Loucy (cell line): ENCODE data around the gene AKAP13.

ENCODE experiments used
- H2AFZ ChIP-seq: fragments of 200-600 bp; sonication (generic); 2 replicates; pipeline ENCODE4 v1.6.0; 2016; ENCODE audit warnings: antibody characterized with exemption, mild to moderate bottlenecking, low read length, moderate library complexity
- H3F3A ChIP-seq: fragments of 200-600 bp; 2 replicates; pipeline ENCODE4 v1.6.0; 2016; ENCODE audit warnings: antibody characterized with exemption, low read depth, mild to moderate bottlenecking
- H3K27me3 ChIP-seq: fragments of 200-600 bp; sonication (generic); 2 replicates; pipeline ENCODE4 v1.6.1; 2014; ENCODE audit warnings: low read length, mild to moderate bottlenecking; ENCODE audit not compliant: insufficient read depth, poor library complexity, severe bottlenecking
- H3K36me3 ChIP-seq: fragments of 200-600 bp; sonication (generic); 2 replicates; pipeline ENCODE4 v1.6.1; 2016; ENCODE audit warnings: low read length; ENCODE audit not compliant: insufficient read depth
- H3K4me1 ChIP-seq: fragments of 200-600 bp; sonication (generic); 2 replicates; pipeline ENCODE4 v1.5.1; 2014; ENCODE audit warnings: low read length, mild to moderate bottlenecking; ENCODE audit not compliant: insufficient read depth, poor library complexity, severe bottlenecking
- H3K4me2 ChIP-seq: fragments of 200-600 bp; sonication (generic); 2 replicates; pipeline ENCODE4 v1.6.0; 2014; ENCODE audit warnings: antibody characterized with exemption, low read length, low read depth, mild to moderate bottlenecking; ENCODE audit not compliant: poor library complexity, severe bottlenecking
- H3K4me3 ChIP-seq: fragments of 200-600 bp; sonication (generic); 2 replicates; pipeline ENCODE4 v1.5.1; 2014; ENCODE audit warnings: low read length, mild to moderate bottlenecking, mixed read lengths; ENCODE audit not compliant: poor library complexity, severe bottlenecking
- H3K79me2 ChIP-seq: fragments of 200-600 bp; sonication (generic); 2 replicates; pipeline ENCODE4 v1.6.1; 2014; ENCODE audit warnings: low read length; ENCODE audit not compliant: insufficient read depth
- H3K9ac ChIP-seq: fragments of 200-600 bp; sonication (generic); 2 replicates; pipeline ENCODE4 v1.6.0; 2014; ENCODE audit warnings: mild to moderate bottlenecking, low read depth, low read length, moderate library complexity; ENCODE audit not compliant: poor library complexity, severe bottlenecking
- H3K9me2 ChIP-seq: fragments of 200-600 bp; sonication (generic); replicated peaks from 2 replicates; pipeline ENCODE4 v1.6.1; 2016; ENCODE audit warnings: low read depth, low read length, mixed read lengths
- H3K9me3 ChIP-seq: fragments of 200-600 bp; sonication (generic); 2 replicates; pipeline ENCODE4 v1.6.1; 2014; ENCODE audit warnings: mild to moderate bottlenecking, antibody characterized with exemption, low read length, low read depth; ENCODE audit not compliant: insufficient read depth
- H4K20me1 ChIP-seq: fragments of 200-600 bp; sonication (generic); 2 replicates; pipeline ENCODE4 v1.6.0; 2014; ENCODE audit warnings: antibody characterized with exemption, low read length, mild to moderate bottlenecking; ENCODE audit not compliant: insufficient read depth, poor library complexity, severe bottlenecking
- EZH2phosphoT487 ChIP-seq: fragments of 200-600 bp; IDR thresholded peaks from 2 replicates; pipeline ENCODE4 v1.6.1; 2018; ENCODE audit warnings: antibody characterized with exemption, mild to moderate bottlenecking, moderate library complexity, borderline replicate concordance
- TF ChIP-seq, protein P1 (sequence below): fragments of 200-600 bp; sonication (generic); conservative IDR thresholded peaks from 2 replicates; pipeline ENCODE4 v1.5.1; 2014; ENCODE audit warnings: mild to moderate bottlenecking, antibody characterized with exemption, low read length

The AKAP13 gene

DNA sequence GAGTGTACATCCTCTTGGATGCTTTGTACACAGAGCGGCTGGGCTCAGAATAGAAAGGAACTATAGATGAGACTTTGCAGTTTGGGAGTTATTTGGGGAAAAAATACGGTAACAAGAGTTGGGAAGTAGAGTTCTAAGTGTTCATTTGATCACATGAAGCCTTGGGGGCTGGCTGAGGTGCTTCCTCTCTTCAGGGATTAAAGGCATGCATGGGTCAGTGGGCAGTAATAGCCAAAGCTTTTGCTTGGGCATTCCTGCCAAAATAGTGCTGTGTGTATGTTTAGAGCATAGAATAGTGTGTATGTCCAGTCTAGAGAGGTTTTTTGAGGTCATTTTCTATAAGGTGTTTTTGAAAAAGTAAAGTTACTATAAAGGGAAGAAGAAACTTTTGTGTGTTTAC, 12.8 kb downstream of the AKAP13 start:
- Histone ChIP-seq H3K9ac (no peak overlapping the region), H4K20me1 (no peaks in the 10 kb centered on the region), H3K9me3 (no peaks in the 10 kb centered on the region), H3K4me3 (no peak overlapping the region), H2AFZ (no peak overlapping the region), H3K36me3 (no peaks in the 10 kb centered on the region), H3K4me2 (no peak overlapping the region), H3K4me1 (peaks cover 9% of the 10 kb centered on the region), H3K9me2 (no peaks in the 10 kb centered on the region), H3K79me2 (peaks cover 60% of the 10 kb centered on the region), H3F3A (no peaks in the 10 kb centered on the region), H3K27me3 (no peaks in the 10 kb centered on the region)
- TF ChIP-seq, protein P1, sequence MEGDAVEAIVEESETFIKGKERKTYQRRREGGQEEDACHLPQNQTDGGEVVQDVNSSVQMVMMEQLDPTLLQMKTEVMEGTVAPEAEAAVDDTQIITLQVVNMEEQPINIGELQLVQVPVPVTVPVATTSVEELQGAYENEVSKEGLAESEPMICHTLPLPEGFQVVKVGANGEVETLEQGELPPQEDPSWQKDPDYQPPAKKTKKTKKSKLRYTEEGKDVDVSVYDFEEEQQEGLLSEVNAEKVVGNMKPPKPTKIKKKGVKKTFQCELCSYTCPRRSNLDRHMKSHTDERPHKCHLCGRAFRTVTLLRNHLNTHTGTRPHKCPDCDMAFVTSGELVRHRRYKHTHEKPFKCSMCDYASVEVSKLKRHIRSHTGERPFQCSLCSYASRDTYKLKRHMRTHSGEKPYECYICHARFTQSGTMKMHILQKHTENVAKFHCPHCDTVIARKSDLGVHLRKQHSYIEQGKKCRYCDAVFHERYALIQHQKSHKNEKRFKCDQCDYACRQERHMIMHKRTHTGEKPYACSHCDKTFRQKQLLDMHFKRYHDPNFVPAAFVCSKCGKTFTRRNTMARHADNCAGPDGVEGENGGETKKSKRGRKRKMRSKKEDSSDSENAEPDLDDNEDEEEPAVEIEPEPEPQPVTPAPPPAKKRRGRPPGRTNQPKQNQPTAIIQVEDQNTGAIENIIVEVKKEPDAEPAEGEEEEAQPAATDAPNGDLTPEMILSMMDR: no peak
- no peak for TF ChIP-seq EZH2phosphoT487

DNA sequence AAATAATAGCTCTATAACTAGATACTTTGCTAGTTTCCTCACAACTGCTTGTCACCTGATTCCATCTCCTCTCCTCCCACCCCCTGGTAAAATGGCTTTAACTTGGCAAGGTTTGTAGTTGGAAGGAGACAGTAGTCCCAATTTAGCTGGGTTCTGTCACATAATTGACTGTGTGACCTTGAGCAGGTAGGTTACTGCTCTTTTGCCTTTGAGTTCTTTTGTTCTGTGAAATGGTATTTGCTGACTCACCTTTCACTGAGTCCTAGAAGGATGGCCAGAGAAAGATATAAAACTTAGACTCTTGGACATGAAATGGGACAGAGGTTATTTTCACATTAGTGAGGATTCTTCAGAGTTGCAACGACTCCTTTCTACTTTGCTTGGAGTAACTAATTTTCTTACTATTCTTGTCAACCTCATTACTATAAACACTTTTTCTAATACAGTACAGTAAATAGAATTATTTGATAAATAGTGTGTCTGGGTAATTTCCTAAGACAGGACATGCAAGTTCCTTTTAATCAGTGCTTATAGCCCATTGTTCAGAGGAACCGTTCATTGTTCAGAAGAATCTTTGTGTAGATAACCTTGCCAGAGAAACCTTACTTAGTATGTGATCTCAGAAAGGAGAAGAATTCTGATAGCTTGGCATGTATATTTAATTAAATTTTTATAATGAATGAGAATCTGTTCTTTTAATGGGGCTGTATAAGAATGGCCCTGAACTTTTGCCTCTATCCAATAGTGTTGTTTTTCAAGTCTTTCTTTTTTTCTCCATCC, 14.3 kb downstream of the AKAP13 start:
- H3K79me2 ChIP-seq: peaks cover 62% of the 10 kb centered on the region
- H3K9me2 ChIP-seq: no peaks in the 10 kb centered on the region
- H3K36me3 ChIP-seq: no peaks in the 10 kb centered on the region
- H3K27me3 ChIP-seq: no peaks in the 10 kb centered on the region
- TF ChIP-seq, protein P1: no peak
- H3K4me2 ChIP-seq: no peak overlapping the region
- H3K4me1 ChIP-seq: peaks cover 9% of the 10 kb centered on the region
- no peak overlapping the region for H3K4me3 ChIP-seq
- H3F3A ChIP-seq: no peaks in the 10 kb centered on the region
- no peak overlapping the region for H2AFZ ChIP-seq
- H3K9me3 ChIP-seq: no peaks in the 10 kb centered on the region
- H3K9ac ChIP-seq: no peak overlapping the region
- H4K20me1 ChIP-seq: no peaks in the 10 kb centered on the region

DNA sequence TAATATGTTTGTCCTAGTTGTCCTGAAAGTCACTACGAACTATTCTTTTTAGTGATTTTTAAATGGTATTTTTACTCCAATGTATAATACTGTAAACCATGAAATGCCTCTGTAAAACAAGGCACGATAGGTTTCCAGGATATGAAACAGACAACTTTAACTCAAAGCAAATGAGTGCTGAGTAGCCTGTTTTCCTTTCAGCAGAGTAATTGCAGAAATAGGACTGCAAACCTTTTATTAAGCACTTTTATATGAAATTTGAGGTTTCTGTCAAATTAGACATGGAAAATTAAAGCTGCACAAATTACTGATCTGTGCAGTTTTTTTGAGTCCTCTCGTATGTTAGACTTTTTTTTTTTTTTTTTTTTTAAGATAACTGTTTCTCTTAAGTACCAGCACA, 16.2 kb downstream of the AKAP13 start:
- H3K9ac ChIP-seq: no peak overlapping the region
- no peak for TF ChIP-seq EZH2phosphoT487
- TF ChIP-seq, protein P1: no peak
- H3K9me2 ChIP-seq: no peaks in the 10 kb centered on the region
- H2AFZ ChIP-seq: no peak overlapping the region
- H3F3A ChIP-seq: no peaks in the 10 kb centered on the region
- H3K79me2 ChIP-seq: peaks cover 55% of the 10 kb centered on the region; the same call in 1 of the 2 replicates
- no peak overlapping the region for H3K4me2 ChIP-seq
- H4K20me1 ChIP-seq: no peaks in the 10 kb centered on the region
- H3K4me1 ChIP-seq: peaks cover 15% of the 10 kb centered on the region
- H3K9me3 ChIP-seq: no peaks in the 10 kb centered on the region
- H3K36me3 ChIP-seq: no peaks in the 10 kb centered on the region
- no peaks in the 10 kb centered on the region for H3K27me3 ChIP-seq
- no peak overlapping the region for H3K4me3 ChIP-seq
